Measurements from ENCODE around the gene LDLRAD3.

LDLRAD3 gene

GRCh38 chr11:36091256-36091811, 147.5 kb downstream of the LDLRAD3 start:
- Histone ChIP-seq H3K79me2 (ENCODE audit: insufficient read depth, low read length) (no peaks in the 10 kb centered on the region), H2AFZ (ENCODE audit: low read depth, low read length) (no peak overlapping the region), H3K9ac (ENCODE audit: low read depth, low read length) (no peak overlapping the region), H3K4me3 (ENCODE audit: low read depth in 1 of 2, low read length in 2 of 2) (no peak overlapping the region), H4K20me1 (ENCODE audit: insufficient read depth, low read length) (no peaks in the 10 kb centered on the region), H3K27ac (ENCODE audit: low read length) (no peak overlapping the region), H3K9me3 (ENCODE audit: insufficient read depth, low read length, severe bottlenecking) (peaks cover 7% of the 10 kb centered on the region), H3K4me1 (ENCODE audit: insufficient read depth, low read length) (no peaks in the 10 kb centered on the region), H3K36me3 (ENCODE audit: insufficient read depth, low read length) (no peaks in the 10 kb centered on the region), H3K4me2 (ENCODE audit: insufficient read depth, low read length) (no peak overlapping the region), H3K27me3 (ENCODE audit: insufficient read depth, low read length, poor library complexity) (no peaks in the 10 kb centered on the region)
- ATAC-seq (ENCODE audit: insufficient read depth, low read depth) (peak; percentile 55; the same call in 2 of the 3 replicates), DNase-seq (peak; percentile 19)
- TF ChIP-seq CTCF (IDR thresholded peaks at IDR 0.05; ENCODE audit: borderline replicate concordance, extremely low read depth, low read length, poor library complexity, severe bottlenecking) (no peak), EZH2 (IDR thresholded peaks at IDR 0.05; ENCODE audit: borderline replicate concordance, low read depth, low read length, severe bottlenecking) (no peak)

- DNase-seq, result no peak
- Histone ChIP-seq H3K4me1 (ENCODE audit: insufficient read depth, low read length) (no peaks in the 10 kb centered on the region), H3K9ac (ENCODE audit: low read depth, low read length) (no peak overlapping the region), H3K27ac (ENCODE audit: low read length) (no peak overlapping the region), H2AFZ (ENCODE audit: low read depth, low read length) (no peak overlapping the region), H3K4me2 (ENCODE audit: insufficient read depth, low read length) (no peak overlapping the region), H3K4me3 (ENCODE audit: low read depth in 1 of 2, low read length in 2 of 2) (no peak overlapping the region), H4K20me1 (ENCODE audit: insufficient read depth, low read length) (no peaks in the 10 kb centered on the region), H3K79me2 (ENCODE audit: insufficient read depth, low read length) (no peaks in the 10 kb centered on the region), H3K9me3 (ENCODE audit: insufficient read depth, low read length, severe bottlenecking) (peaks cover 7% of the 10 kb centered on the region), H3K27me3 (ENCODE audit: insufficient read depth, low read length, poor library complexity) (no peaks in the 10 kb centered on the region), H3K36me3 (ENCODE audit: insufficient read depth, low read length) (no peaks in the 10 kb centered on the region)
- ATAC-seq (ENCODE audit: insufficient read depth, low read depth), result no peak
- TF ChIP-seq EZH2 (IDR thresholded peaks at IDR 0.05; ENCODE audit: borderline replicate concordance, low read depth, low read length, severe bottlenecking) (no peak), CTCF (IDR thresholded peaks at IDR 0.05; ENCODE audit: borderline replicate concordance, extremely low read depth, low read length, poor library complexity, severe bottlenecking) (no peak)
Measured at GRCh38 chr11:36092314-36093030, 148.6 kb downstream of the LDLRAD3 start.

- Histone ChIP-seq H3K9me3 (ENCODE audit: insufficient read depth, low read length, severe bottlenecking) (peaks cover 7% of the 10 kb centered on the region), H3K36me3 (ENCODE audit: insufficient read depth, low read length) (no peaks in the 10 kb centered on the region)
- ATAC-seq (ENCODE audit: insufficient read depth, low read depth), result no peak
Measured at GRCh38 chr11:36093548-36093947, 149.7 kb downstream of the LDLRAD3 start.

More at GRCh38 chr11:36093548-36093947, 149.7 kb downstream of the LDLRAD3 start:
- Histone ChIP-seq H3K79me2 (ENCODE audit: insufficient read depth, low read length) (no peaks in the 10 kb centered on the region), H3K4me3 (ENCODE audit: low read depth in 1 of 2, low read length in 2 of 2) (no peak overlapping the region), H3K4me1 (ENCODE audit: insufficient read depth, low read length) (no peaks in the 10 kb centered on the region), H3K27ac (ENCODE audit: low read length) (no peak overlapping the region), H3K4me2 (ENCODE audit: insufficient read depth, low read length) (no peak overlapping the region), H2AFZ (ENCODE audit: low read depth, low read length) (no peak overlapping the region), H3K9ac (ENCODE audit: low read depth, low read length) (no peak overlapping the region), H4K20me1 (ENCODE audit: insufficient read depth, low read length) (no peaks in the 10 kb centered on the region), H3K27me3 (ENCODE audit: insufficient read depth, low read length, poor library complexity) (no peaks in the 10 kb centered on the region)
- TF ChIP-seq CTCF (IDR thresholded peaks at IDR 0.05; ENCODE audit: borderline replicate concordance, extremely low read depth, low read length, poor library complexity, severe bottlenecking), result no peak
- TF ChIP-seq EZH2 (IDR thresholded peaks at IDR 0.05; ENCODE audit: borderline replicate concordance, low read depth, low read length, severe bottlenecking), result no peak
- DNase-seq, result no peak

All from DND-41 (cell line).